HepG2 (cell line): ENCODE measurements around the gene LGR6. TPM values are rescaled to one million over a fixed set of nuclear protein-coding genes. Genes with fewer than 3 reads are reported as not detected.

Experiments
- ATAC-seq: fragments of 200-7000 bp; cut with Tn5 transposase; 3 replicates; pipeline ENCODE4 v1.9.1; 2020; ENCODE audit warnings: mild to moderate bottlenecking, moderate library complexity
- BruUV-seq: library from RNA; stranded (reverse); fragments of 400-500 nt; replicated peaks from 2 replicates; lab custom pipeline; 2021; lab: Mats Ljungman, UMichigan
- CTCF ChIA-PET: fragments of 300-600 bp; formaldehyde crosslinking; extraction: SDS; loops from one replicate; lab custom pipeline; 2021; ENCODE audit warnings: low total read pairs, inconsistent platforms, low intra/inter-chr PET ratio; lab: Yijun Ruan, JAX
- POLR2A ChIA-PET: fragments of 350-600 bp; sonication (Branson Sonifier 250); formaldehyde crosslinking; loops from one replicate; lab custom pipeline; 2020; ENCODE audit warnings: antibody characterized with exemption, inconsistent platforms; lab: Yijun Ruan, JAX
- DNase-seq: peaks from one replicate; pipeline ENCODE4 v3.0.0-alpha.2; 2015; ENCODE audit warnings: low spot score
- FAIRE-seq: peaks from 3 replicates; lab custom pipeline; 2011; peaks lifted over from hg19 to GRCh38; lab: Jason Lieb, UNC
- H2AFZ ChIP-seq: one replicate; pipeline ENCODE4 v1.6.1; 2011; ENCODE audit warnings: low read length, inconsistent platforms
- H3K27ac ChIP-seq: fragments of 300-600 bp; 3 replicates; pipeline ENCODE4 v1.8.0; 2011; ENCODE audit warnings: mixed run types, mild to moderate bottlenecking, mixed read lengths, low read length, inconsistent platforms; ENCODE audit not compliant: insufficient read depth; ENCODE audit errors: extremely low read length
- H3K27me3 ChIP-seq, 2 experiments: fragments of 200-600 bp in 1 of 2; 2 replicates in 1 of 2; 3 replicates in 1 of 2; pipeline versions ENCODE4 v1.6.0 to v1.8.0; 2011; ENCODE audit warnings: low read length in 2 of 2, mild to moderate bottlenecking in 2 of 2, moderate library complexity in 2 of 2, inconsistent platforms in 1 of 2; ENCODE audit not compliant: insufficient read depth in 2 of 2, control insufficient read depth in 1 of 2
- H3K36me3 ChIP-seq, 2 experiments: fragments of 200-600 bp in 1 of 2; replicated peaks in 1 of 2; 2 replicates in 1 of 2; 3 replicates in 1 of 2; pipeline versions ENCODE4 v1.5.1 to v1.8.0; 2011; ENCODE audit warnings: low read length in 2 of 2, inconsistent platforms in 1 of 2; ENCODE audit not compliant: insufficient read depth in 2 of 2, control insufficient read depth in 1 of 2
- H3K4me1 ChIP-seq: 2 replicates; pipeline ENCODE4 v1.5.1; 2012; ENCODE audit warnings: low read length, inconsistent platforms; ENCODE audit not compliant: insufficient read depth
- H3K4me2 ChIP-seq: 2 replicates; pipeline ENCODE4 v1.6.0; 2011; ENCODE audit warnings: low read depth, low read length, inconsistent platforms
- H3K4me3 ChIP-seq, 3 experiments: fragments of 200-600 bp in 1 of 3; sonication (generic), shearing (Covaris generic) in 1 of 3; replicated peaks in 1 of 3; 2 replicates each; pipeline ENCODE4 v1.5.1; 2011 to 2016; ENCODE audit warnings: low read length in 3 of 3, inconsistent platforms in 2 of 3, low read depth in 2 of 3, mild to moderate bottlenecking in 2 of 3, control low read depth in 1 of 3, mixed read lengths in 1 of 3; ENCODE audit not compliant: insufficient read depth in 1 of 3
- H3K79me2 ChIP-seq: one replicate; pipeline ENCODE4 v1.6.1; 2011; ENCODE audit warnings: low read length, inconsistent platforms; ENCODE audit not compliant: insufficient read depth
- H3K9ac ChIP-seq: 2 replicates; pipeline ENCODE4 v1.6.0; 2011; ENCODE audit warnings: mild to moderate bottlenecking, low read depth, low read length, inconsistent platforms; ENCODE audit not compliant: insufficient read depth
- H3K9me3 ChIP-seq: 2 replicates; pipeline ENCODE4 v1.5.1; 2012; ENCODE audit warnings: mild to moderate bottlenecking, low read length
- H4K20me1 ChIP-seq: 2 replicates; pipeline ENCODE4 v1.6.0; 2011; ENCODE audit warnings: inconsistent platforms, mild to moderate bottlenecking, low read length, moderate library complexity; ENCODE audit not compliant: insufficient read depth
- ARNTL ChIP-seq: sonication (generic); formaldehyde crosslinking; IDR thresholded peaks from 2 replicates; pipeline ENCODE4 v1.4.0; 2020; ENCODE audit warnings: mild to moderate bottlenecking, missing genetic modification reagents
- CTCF ChIP-seq: sonication (generic); formaldehyde crosslinking; IDR thresholded peaks from 2 replicates; pipeline ENCODE4 v1.5.0; 2020; ENCODE audit warnings: mild to moderate bottlenecking, missing genetic modification reagents, moderate library complexity
- JUNB ChIP-seq: sonication (generic); formaldehyde crosslinking; IDR thresholded peaks from 2 replicates; pipeline ENCODE4 v1.8.0; 2022; ENCODE audit warnings: missing genetic modification reagents, mild to moderate bottlenecking, borderline replicate concordance
- RAD21 ChIP-seq: fragments of 450-650 bp; formaldehyde crosslinking; IDR thresholded peaks from 2 replicates; pipeline ENCODE4 v1.5.0; 2020; ENCODE audit warnings: mild to moderate bottlenecking
- SMC3 ChIP-seq: IDR thresholded peaks from 2 replicates; pipeline ENCODE4 v1.6.1; 2011; ENCODE audit warnings: low read length, improper control_type of control experiment
- STAG1 ChIP-seq: sonication (generic); formaldehyde crosslinking; IDR thresholded peaks from 2 replicates; pipeline ENCODE4 v1.4.0; 2020; ENCODE audit warnings: missing genetic modification reagents
- TBX2 ChIP-seq: sonication (generic); formaldehyde crosslinking; IDR thresholded peaks from 2 replicates; pipeline ENCODE4 v1.5.0; 2020; ENCODE audit warnings: missing genetic modification reagents, mild to moderate bottlenecking, borderline replicate concordance
- TCF7L2 ChIP-seq: IDR thresholded peaks from 2 replicates; pipeline ENCODE4 v1.6.1; 2011; ENCODE audit warnings: mild to moderate bottlenecking, low read depth, low read length, moderate library complexity
- ZNF652 ChIP-seq: IDR thresholded peaks from 2 replicates; pipeline ENCODE4 v1.6.1; 2016; ENCODE audit warnings: low read depth, borderline replicate concordance
- WGBS: methylation state at CpG from one replicate; pipeline ENCODE4 v1.1.6; 2017; ENCODE audit warnings: low lambda C conversion rate; 5-methylcytosine and 5-hydroxymethylcytosine counted together
- in situ Hi-C: cut with HindIII; loops from 2 replicates; pipeline ENCODE4 v1.10.0; 2017; ENCODE audit warnings: low pct_unique_long_range_greater_than_20kb; ENCODE audit not compliant: extremely low pct_ligation_motif_present
- intact Hi-C: fragments of 100-400 bp; cut with micrococcal nuclease; formaldehyde crosslinking; loops from one replicate; pipeline ENCODE4 v1.10.0; 2022; ENCODE audit not compliant: unreplicated experiment
- polyA plus RNA-seq, 8 experiments: library from polyadenylated mRNA; depleted of rRNA in 3 of 8; stranded (reverse) in 7 of 8; unstranded in 1 of 8; fragments of >200 nt; fragmentation: Illumina TruSeq in 4 of 8; extraction: Trizol in 4 of 8; gene quantifications; 2 replicates each; pipeline versions ENCODE4 v1.2.1 to v1.2.3, GENCODE V29; 2011 to 2016; ENCODE audit warnings: low read depth in 4 of 8, missing spikeins in 1 of 8, mixed read lengths in 1 of 8; ENCODE audit not compliant: insufficient read depth in 1 of 8
- total RNA-seq, 5 experiments: library from RNA; depleted of rRNA; stranded (reverse); fragments of >200 nt; fragmentation: Illumina TruSeq; extraction: Trizol; gene quantifications; 2 replicates each; pipeline ENCODE4 v1.2.3, GENCODE V29; 2016; ENCODE audit warnings: low read depth in 1 of 5

LGR6 gene
- total and polyA plus RNA-seq, 2 of the 13 experiments (the other 11 are each of a cell fraction or from before 2014, with no cell fraction given) = 0.07 TPM; not detected in 1

DNA sequence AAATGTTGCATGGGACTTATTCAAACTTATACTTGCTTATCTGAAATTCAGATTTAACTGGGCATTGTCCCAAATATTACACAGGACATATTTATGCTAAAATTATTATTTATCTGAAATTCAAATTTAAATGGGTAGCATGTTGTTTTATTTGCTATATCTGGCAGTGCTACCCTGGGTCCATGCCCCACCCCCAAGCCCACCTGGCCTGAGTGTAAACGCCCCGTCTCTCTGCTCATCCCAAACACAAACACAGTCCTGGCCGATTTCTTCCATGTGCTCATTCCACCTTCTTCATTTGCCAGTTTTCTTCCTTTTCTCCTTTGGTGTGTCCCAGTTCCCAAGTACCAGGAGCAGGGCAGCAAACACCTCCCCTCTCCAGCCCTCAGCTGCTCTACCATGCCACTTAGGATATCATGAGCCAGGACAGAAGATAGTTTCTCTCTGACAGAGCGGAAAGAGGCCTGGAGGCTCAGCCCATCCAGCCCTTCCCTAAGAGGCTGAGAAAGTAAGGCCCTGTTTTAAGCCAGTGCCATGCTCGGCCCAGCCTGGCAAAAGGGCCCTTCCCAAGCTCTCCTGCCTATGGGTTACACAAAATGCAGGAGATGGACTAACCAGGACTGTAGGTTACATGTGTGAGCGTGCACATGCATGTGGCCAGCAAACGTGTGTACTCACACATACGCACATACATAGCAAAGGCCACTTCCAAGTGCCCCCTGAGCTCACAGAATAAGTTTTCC is 78.7 kb downstream of the LGR6 start:
- H3K4me3 ChIP-seq = no peak overlapping the region
- peaks cover 3 to 39% of the 10 kb centered on the region in 2 experiments; a peak in 4 of 5 replicates for H3K27me3 ChIP-seq
- no peaks in the 10 kb centered on the region for H3K9me3 ChIP-seq
- no peaks in the 10 kb centered on the region for H3K79me2 ChIP-seq
- TF ChIP-seq ARNTL = no peak
- H3K27ac ChIP-seq = no peak overlapping the region
- H3K4me1 ChIP-seq = no peaks in the 10 kb centered on the region
- intact Hi-C loops (no loop called here), in situ Hi-C loops (no loop called here)
- no TSS peak for BruUV-seq
- no peak for DNase-seq
- no peak overlapping the region for H3K4me2 ChIP-seq
- H2AFZ ChIP-seq = no peak overlapping the region
- no peak overlapping the region for H3K9ac ChIP-seq
- H3K36me3 ChIP-seq = no peaks in the 10 kb centered on the region
- no peak for ATAC-seq
- ChIA-PET POLR2A (no interaction called here), CTCF (no interaction called here)
- no peaks in the 10 kb centered on the region for H4K20me1 ChIP-seq
- no peak for FAIRE-seq
- WGBS = 11% methylated on average over 8 of the region's 8 CpGs

GRCh38 chr1:202274611-202275010 is 81.0 kb downstream of the LGR6 start:
- intact Hi-C loops (loop anchor here (1.0 kb wide), 1 partner anchor 41 kb away; no protein-coding TSS in a partner anchor), in situ Hi-C loops (no loop called here)
- Histone ChIP-seq H3K27ac (no peak overlapping the region), H3K4me2 (no peak overlapping the region), H3K4me1 (no peaks in the 10 kb centered on the region), H3K27me3 (peaks cover under 1 to 27% of the 10 kb centered on the region in 2 experiments; a peak in 3 of 5 replicates), H3K9ac (no peak overlapping the region), H3K4me3 (no peak overlapping the region), H2AFZ (no peak overlapping the region), H3K79me2 (no peaks in the 10 kb centered on the region), H3K9me3 (no peaks in the 10 kb centered on the region), H3K36me3 (no peaks in the 10 kb centered on the region), H4K20me1 (no peaks in the 10 kb centered on the region)
- FAIRE-seq (peak; percentile 75), ATAC-seq (peak; percentile 90), DNase-seq (peak; percentile 45)
- TF ChIP-seq SMC3 (peak; percentile 66), RAD21 (CRISPR knock-in tag) (peak; percentile 64), CTCF (CRISPR knock-in tag) (peak; percentile 79), JUNB (no peak), TBX2 (CRISPR knock-in tag) (no peak), TCF7L2 (no peak), STAG1 (peak; percentile 71), ZNF652 (CRISPR knock-in tag) (no peak; the same call in 1 of the 2 replicates)
- WGBS = no CpG with 5 or more reads among the region's 1 CpG
- no TSS peak for BruUV-seq
- POLR2A ChIA-PET = no interaction called here
- CTCF ChIA-PET = interaction anchor here (1.2 kb wide), 1 partner anchor 41 kb away, joined by 7 read pairs; no protein-coding TSS in a partner anchor
